ENCODE data around the gene POU4F2. TPM values are rescaled to one million over a fixed set of nuclear protein-coding genes. Genes with fewer than 3 reads are reported as not detected.
A peak's percentile ranks its signal among the peaks of the same experiment; 100 is the strongest.

The POU4F2 gene
- total and polyA plus RNA-seq, 2 donors (not counting 1 experiment from before 2014, with no cell fraction given) = not detected

GRCh38 chr4:146632770-146633470 lies 5.8 kb upstream of the POU4F2 start:
- no peaks in the 10 kb centered on the region for H3K4me1 ChIP-seq (ENCODE audit: control insufficient read depth, extremely low read depth, insufficient read depth, low read length)
- no peak overlapping the region for H3K4me2 ChIP-seq (ENCODE audit: extremely low read depth, insufficient read depth, low read length)
- H3K79me2 ChIP-seq (ENCODE audit: control insufficient read depth, insufficient read depth, low read length) = no peaks in the 10 kb centered on the region
- no peak for TF ChIP-seq CTCF (conservative IDR thresholded peaks at IDR 0.05 in 1 of 2, IDR thresholded peaks at IDR 0.05 in 1 of 2; ENCODE audit: low read depth in 1 of 2, low read length in 2 of 2)
- TF ChIP-seq EZH2 (IDR thresholded peaks at IDR 0.05; ENCODE audit: low read length, missing control alignments) = no peak
- H3K36me3 ChIP-seq (ENCODE audit: control insufficient read depth, insufficient read depth, low read length) = no peaks in the 10 kb centered on the region
- H2AFZ ChIP-seq (ENCODE audit: low read length) = no peak overlapping the region
- no peaks in the 10 kb centered on the region for H3K9me3 ChIP-seq (ENCODE audit: control insufficient read depth, insufficient read depth, low read depth, low read length)
- H3K9ac ChIP-seq (ENCODE audit: insufficient read depth, low read length) = no peak overlapping the region
- H3K4me3 ChIP-seq (replicated peaks in 1 of 4; ENCODE audit: control extremely low read depth in 1 of 4, insufficient read depth in 1 of 4, low read depth in 3 of 4, low read length in 4 of 4) = no peak overlapping the region
- H4K20me1 ChIP-seq (ENCODE audit: control insufficient read depth, extremely low read depth, insufficient read depth, low read length) = no peaks in the 10 kb centered on the region
- no peak overlapping the region for H3K27ac ChIP-seq (ENCODE audit: insufficient read depth, low read length)
- H3K27me3 ChIP-seq (ENCODE audit: control insufficient read depth, insufficient read depth, low read length) = peaks cover 14% of the 10 kb centered on the region
- no peak for DNase-seq (ENCODE audit: low read depth in 2 of 2)

GRCh38 chr4:146633471-146633800 lies 5.3 kb upstream of the POU4F2 start:
- Histone ChIP-seq H4K20me1 (ENCODE audit: control insufficient read depth, extremely low read depth, insufficient read depth, low read length) (no peaks in the 10 kb centered on the region), H3K79me2 (ENCODE audit: control insufficient read depth, insufficient read depth, low read length) (no peaks in the 10 kb centered on the region), H3K27ac (ENCODE audit: insufficient read depth, low read length) (no peak overlapping the region), H3K9me3 (ENCODE audit: control insufficient read depth, insufficient read depth, low read depth, low read length) (no peaks in the 10 kb centered on the region), H3K9ac (ENCODE audit: insufficient read depth, low read length) (no peak overlapping the region), H2AFZ (ENCODE audit: low read length) (no peak overlapping the region), H3K4me2 (ENCODE audit: extremely low read depth, insufficient read depth, low read length) (no peak overlapping the region), H3K36me3 (ENCODE audit: control insufficient read depth, insufficient read depth, low read length) (no peaks in the 10 kb centered on the region), H3K27me3 (ENCODE audit: control insufficient read depth, insufficient read depth, low read length) (peaks cover 18% of the 10 kb centered on the region), H3K4me1 (ENCODE audit: control insufficient read depth, extremely low read depth, insufficient read depth, low read length) (no peaks in the 10 kb centered on the region), H3K4me3 (replicated peaks in 1 of 4; ENCODE audit: control extremely low read depth in 1 of 4, insufficient read depth in 1 of 4, low read depth in 3 of 4, low read length in 4 of 4) (no peak overlapping the region)
- TF ChIP-seq EZH2 (IDR thresholded peaks at IDR 0.05; ENCODE audit: low read length, missing control alignments) (peak; percentile 61), CTCF (conservative IDR thresholded peaks at IDR 0.05 in 1 of 2, IDR thresholded peaks at IDR 0.05 in 1 of 2; ENCODE audit: low read depth in 1 of 2, low read length in 2 of 2) (no peak)
- DNase-seq (ENCODE audit: low read depth in 2 of 2) = no peak

- no peak overlapping the region for H3K9ac ChIP-seq (ENCODE audit: insufficient read depth, low read length)
- H4K20me1 ChIP-seq (ENCODE audit: control insufficient read depth, extremely low read depth, insufficient read depth, low read length) = no peaks in the 10 kb centered on the region
- DNase-seq (ENCODE audit: low read depth in 2 of 2) = no peak
- H3K27me3 ChIP-seq (ENCODE audit: control insufficient read depth, insufficient read depth, low read length) = peaks cover 26% of the 10 kb centered on the region
- no peak overlapping the region for H2AFZ ChIP-seq (ENCODE audit: low read length)
- H3K4me2 ChIP-seq (ENCODE audit: extremely low read depth, insufficient read depth, low read length) = no peak overlapping the region
- no peaks in the 10 kb centered on the region for H3K36me3 ChIP-seq (ENCODE audit: control insufficient read depth, insufficient read depth, low read length)
- no peak overlapping the region for H3K27ac ChIP-seq (ENCODE audit: insufficient read depth, low read length)
- H3K79me2 ChIP-seq (ENCODE audit: control insufficient read depth, insufficient read depth, low read length) = no peaks in the 10 kb centered on the region
- H3K9me3 ChIP-seq (ENCODE audit: control insufficient read depth, insufficient read depth, low read depth, low read length) = no peaks in the 10 kb centered on the region
- H3K4me1 ChIP-seq (ENCODE audit: control insufficient read depth, extremely low read depth, insufficient read depth, low read length) = no peaks in the 10 kb centered on the region
- no peak for TF ChIP-seq EZH2 (IDR thresholded peaks at IDR 0.05; ENCODE audit: low read length, missing control alignments)
- no peak for TF ChIP-seq CTCF (conservative IDR thresholded peaks at IDR 0.05 in 1 of 2, IDR thresholded peaks at IDR 0.05 in 1 of 2; ENCODE audit: low read depth in 1 of 2, low read length in 2 of 2)
- no peak overlapping the region for H3K4me3 ChIP-seq (replicated peaks in 1 of 4; ENCODE audit: control extremely low read depth in 1 of 4, insufficient read depth in 1 of 4, low read depth in 3 of 4, low read length in 4 of 4)
These were observed 3.9 kb upstream of the POU4F2 start for GRCh38 chr4:146634825-146635224.
